Keratinocyte (primary cell): ENCODE results near the gene PPP1R36. TPM values are rescaled to one million over a fixed set of nuclear protein-coding genes. Genes with fewer than 3 reads are reported as not detected.

Source experiments
- DNase-seq: peaks from one replicate; pipeline ENCODE4 v3.0.0-alpha.2; 2011; ENCODE audit warnings: low read depth, missing footprints, low spot score
- FAIRE-seq: peaks from 2 replicates; lab custom pipeline; 2011; peaks lifted over from hg19 to GRCh38; lab: Jason Lieb, UNC
- H2AFZ ChIP-seq: 2 replicates; pipeline ENCODE4 v1.6.0; 2012; ENCODE audit warnings: low read length, control low read depth, inconsistent platforms; ENCODE audit not compliant: control insufficient read depth
- H3K27ac ChIP-seq: 2 replicates; pipeline ENCODE4 v1.5.1; 2011; ENCODE audit warnings: low read length; ENCODE audit not compliant: control insufficient read depth, insufficient read depth
- H3K27me3 ChIP-seq: 3 replicates; pipeline ENCODE4 v1.6.0; 2011; ENCODE audit warnings: low read length; ENCODE audit not compliant: control insufficient read depth, insufficient read depth; ENCODE audit errors: extremely low read depth
- H3K36me3 ChIP-seq, 2 experiments: 2 replicates in 1 of 2; 3 replicates in 1 of 2; pipeline ENCODE4 v1.5.1; 2011; ENCODE audit warnings: low read length in 2 of 2, mild to moderate bottlenecking in 1 of 2; ENCODE audit not compliant: control insufficient read depth in 2 of 2, insufficient read depth in 2 of 2; ENCODE audit errors: extremely low read depth in 1 of 2
- H3K4me1 ChIP-seq: 3 replicates; pipeline ENCODE4 v1.5.1; 2011; ENCODE audit warnings: low read length; ENCODE audit not compliant: control insufficient read depth, insufficient read depth; ENCODE audit errors: extremely low read depth
- H3K4me2 ChIP-seq: 3 replicates; pipeline ENCODE4 v1.6.0; 2011; ENCODE audit warnings: low read depth, low read length; ENCODE audit not compliant: control insufficient read depth, insufficient read depth; ENCODE audit errors: extremely low read depth
- H3K4me3 ChIP-seq, 3 experiments: fragments of 200-600 bp in 1 of 3; sonication (generic) in 1 of 3; 2 replicates in 2 of 3; 3 replicates in 1 of 3; pipeline ENCODE4 v1.5.1; 2011 to 2016; ENCODE audit warnings: low read length in 3 of 3, mild to moderate bottlenecking in 3 of 3, control low read depth in 2 of 3, inconsistent platforms in 1 of 3, low read depth in 1 of 3, mixed read lengths in 1 of 3, mixed run types in 1 of 3, moderate library complexity in 1 of 3; ENCODE audit not compliant: control insufficient read depth in 2 of 3, insufficient read depth in 2 of 3; ENCODE audit errors: extremely low read depth in 1 of 3
- H3K79me2 ChIP-seq: 2 replicates; pipeline ENCODE4 v1.6.0; 2012; ENCODE audit warnings: low read length; ENCODE audit not compliant: control insufficient read depth, insufficient read depth
- H3K9ac ChIP-seq: 3 replicates; pipeline ENCODE4 v1.6.0; 2011; ENCODE audit warnings: low read length; ENCODE audit not compliant: control insufficient read depth, insufficient read depth; ENCODE audit errors: extremely low read depth
- H3K9me1 ChIP-seq: 3 replicates; pipeline ENCODE4 v1.6.0; 2011; ENCODE audit warnings: low read length; ENCODE audit not compliant: control insufficient read depth, insufficient read depth; ENCODE audit errors: extremely low read depth
- H3K9me3 ChIP-seq: 2 replicates; pipeline ENCODE4 v1.5.1; 2012; ENCODE audit warnings: low read depth, low read length; ENCODE audit not compliant: control insufficient read depth
- H4K20me1 ChIP-seq: 3 replicates; pipeline ENCODE4 v1.6.0; 2011; ENCODE audit warnings: low read length; ENCODE audit not compliant: control insufficient read depth, insufficient read depth; ENCODE audit errors: extremely low read depth
- EZH2 ChIP-seq: IDR thresholded peaks from one replicate; pipeline ENCODE4 v1.6.1; 2012; ENCODE audit warnings: inconsistent platforms, mild to moderate bottlenecking, low read length, moderate library complexity
- dilution Hi-C: fragments of 300-500 bp; cut with MboI; formaldehyde crosslinking; loops from one replicate; pipeline ENCODE4 v1.7.0; 2020; ENCODE audit warnings: low sequenced_read_pairs; ENCODE audit not compliant: extremely low pct_ligation_motif_present
- polyA plus RNA-seq, 5 experiments: library from polyadenylated mRNA; depleted of rRNA in 3 of 5; stranded (reverse) in 3 of 5; stranded (forward) in 1 of 5; unstranded in 1 of 5; fragments of >200 nt; gene quantifications; 1 replicate in 1 of 5; 2 replicates in 3 of 5; 3 replicates in 1 of 5; pipeline versions ENCODE4 v1.2.1 to v1.2.3, GENCODE V29; 2011 to 2012; ENCODE audit warnings: missing spikeins in 2 of 5, low read depth in 1 of 5, low replicate concordance in 1 of 5
- TF ChIP-seq, protein P1 (sequence below), 3 experiments: IDR thresholded peaks in 1 of 3; conservative IDR thresholded peaks in 1 of 3; optimal IDR thresholded peaks in 1 of 3; 2 replicates in 2 of 3; 3 replicates in 1 of 3; pipeline versions ENCODE3 to v1.5.1; 2011; ENCODE audit warnings: low read length in 3 of 3, mild to moderate bottlenecking in 3 of 3, moderate library complexity in 2 of 3, control low read depth in 1 of 3, inconsistent platforms in 1 of 3; ENCODE audit not compliant: insufficient read depth in 2 of 3; ENCODE audit errors: extremely low read depth in 1 of 3

Gene PPP1R36
- polyA plus RNA-seq, 1 donor (not counting 4 experiments of a cell fraction or from before 2014, with no cell fraction given) = 0.81 TPM

DNA sequence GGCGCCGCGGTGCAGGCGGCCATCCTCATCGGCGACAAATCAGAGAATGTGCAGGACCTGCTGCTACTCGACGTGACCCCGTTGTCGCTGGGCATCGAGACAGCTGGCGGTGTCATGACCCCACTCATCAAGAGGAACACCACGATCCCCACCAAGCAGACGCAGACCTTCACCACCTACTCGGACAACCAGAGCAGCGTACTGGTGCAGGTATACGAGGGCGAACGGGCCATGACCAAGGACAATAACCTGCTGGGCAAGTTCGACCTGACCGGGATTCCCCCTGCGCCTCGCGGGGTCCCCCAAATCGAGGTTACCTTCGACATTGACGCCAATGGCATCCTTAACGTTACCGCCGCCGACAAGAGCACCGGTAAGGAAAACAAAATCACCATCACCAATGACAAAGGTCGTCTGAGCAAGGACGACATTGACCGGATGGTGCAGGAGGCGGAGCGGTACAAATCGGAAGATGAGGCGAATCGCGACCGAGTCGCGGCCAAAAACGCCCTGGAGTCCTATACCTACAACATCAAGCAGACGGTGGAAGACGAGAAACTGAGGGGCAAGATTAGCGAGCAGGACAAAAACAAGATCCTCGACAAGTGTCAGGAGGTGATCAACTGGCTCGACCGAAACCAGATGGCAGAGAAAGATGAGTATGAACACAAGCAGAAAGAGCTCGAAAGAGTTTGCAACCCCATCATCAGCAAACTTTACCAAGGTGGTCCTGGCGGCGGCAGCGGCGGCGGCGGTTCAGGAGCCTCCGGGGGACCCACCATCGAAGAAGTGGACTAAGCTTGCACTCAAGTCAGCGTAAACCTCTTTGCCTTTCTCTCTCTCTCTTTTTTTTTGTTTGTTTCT lies 7.6 kb upstream of the PPP1R36 start:
- Histone ChIP-seq H3K9me3 (peaks cover 3% of the 10 kb centered on the region), H3K27me3 (peaks cover 9% of the 10 kb centered on the region), H3K4me1 (peaks cover 24% of the 10 kb centered on the region), H3K36me3 (no peaks in the 10 kb centered on the region), H4K20me1 (no peaks in the 10 kb centered on the region), H3K9me1 (no peaks in the 10 kb centered on the region), H2AFZ (peak overlapping the region; percentile 84), H3K9ac (peak overlapping the region; percentile 38), H3K4me2 (peak overlapping the region; percentile 86), H3K27ac (no peak overlapping the region), H3K79me2 (peaks cover 9% of the 10 kb centered on the region), H3K4me3 (peak overlapping the region; percentile 44 to 72 (median 67))
- no peak for DNase-seq
- TF ChIP-seq, protein P1, sequence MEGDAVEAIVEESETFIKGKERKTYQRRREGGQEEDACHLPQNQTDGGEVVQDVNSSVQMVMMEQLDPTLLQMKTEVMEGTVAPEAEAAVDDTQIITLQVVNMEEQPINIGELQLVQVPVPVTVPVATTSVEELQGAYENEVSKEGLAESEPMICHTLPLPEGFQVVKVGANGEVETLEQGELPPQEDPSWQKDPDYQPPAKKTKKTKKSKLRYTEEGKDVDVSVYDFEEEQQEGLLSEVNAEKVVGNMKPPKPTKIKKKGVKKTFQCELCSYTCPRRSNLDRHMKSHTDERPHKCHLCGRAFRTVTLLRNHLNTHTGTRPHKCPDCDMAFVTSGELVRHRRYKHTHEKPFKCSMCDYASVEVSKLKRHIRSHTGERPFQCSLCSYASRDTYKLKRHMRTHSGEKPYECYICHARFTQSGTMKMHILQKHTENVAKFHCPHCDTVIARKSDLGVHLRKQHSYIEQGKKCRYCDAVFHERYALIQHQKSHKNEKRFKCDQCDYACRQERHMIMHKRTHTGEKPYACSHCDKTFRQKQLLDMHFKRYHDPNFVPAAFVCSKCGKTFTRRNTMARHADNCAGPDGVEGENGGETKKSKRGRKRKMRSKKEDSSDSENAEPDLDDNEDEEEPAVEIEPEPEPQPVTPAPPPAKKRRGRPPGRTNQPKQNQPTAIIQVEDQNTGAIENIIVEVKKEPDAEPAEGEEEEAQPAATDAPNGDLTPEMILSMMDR (optimal IDR thresholded peaks at IDR 0.05 in 1 of 3, IDR thresholded peaks at IDR 0.05 in 1 of 3, conservative IDR thresholded peaks at IDR 0.05 in 1 of 3; ENCODE audit: extremely low read depth in 1 of 3, insufficient read depth in 2 of 3, low read length in 3 of 3) = no peak
- peak; percentile 62 for TF ChIP-seq EZH2
- FAIRE-seq = peak; percentile 80
- dilution Hi-C loops = no loop called here

DNA sequence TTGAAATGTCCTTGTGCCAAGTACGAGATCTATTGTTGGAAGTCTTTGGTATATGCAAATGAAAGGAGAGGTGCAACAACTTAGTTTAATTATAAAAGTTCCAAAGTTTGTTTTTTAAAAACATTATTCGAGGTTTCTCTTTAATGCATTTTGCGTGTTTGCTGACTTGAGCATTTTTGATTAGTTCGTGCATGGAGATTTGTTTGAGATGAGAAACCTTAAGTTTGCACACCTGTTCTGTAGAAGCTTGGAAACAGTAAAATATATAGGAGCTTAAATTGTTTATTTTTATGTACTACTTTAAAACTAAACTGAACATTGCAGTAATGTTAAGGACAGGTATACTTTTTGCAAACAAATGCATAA lies 6.9 kb upstream of the PPP1R36 start:
- peak overlapping the region; percentile 44 to 72 (median 67) for H3K4me3 ChIP-seq
- no peaks in the 10 kb centered on the region for H4K20me1 ChIP-seq
- H3K79me2 ChIP-seq = peaks cover 9% of the 10 kb centered on the region
- no peak overlapping the region for H2AFZ ChIP-seq
- H3K27me3 ChIP-seq = peaks cover 9% of the 10 kb centered on the region
- H3K9me3 ChIP-seq = peaks cover 3% of the 10 kb centered on the region
- no peak overlapping the region for H3K27ac ChIP-seq
- no peaks in the 10 kb centered on the region for H3K9me1 ChIP-seq
- no peak for FAIRE-seq
- peak overlapping the region; percentile 86 for H3K4me2 ChIP-seq
- DNase-seq = no peak
- TF ChIP-seq EZH2 = no peak
- TF ChIP-seq, protein P1 (optimal IDR thresholded peaks at IDR 0.05 in 1 of 3, IDR thresholded peaks at IDR 0.05 in 1 of 3, conservative IDR thresholded peaks at IDR 0.05 in 1 of 3; ENCODE audit: extremely low read depth in 1 of 3, insufficient read depth in 2 of 3, low read length in 3 of 3) = no peak
- dilution Hi-C loops = no loop called here
- H3K9ac ChIP-seq = peak overlapping the region; percentile 38
- H3K36me3 ChIP-seq = no peaks in the 10 kb centered on the region
- H3K4me1 ChIP-seq = peaks cover 24% of the 10 kb centered on the region
